NCI-H2107 treated with DMSO at 0.1 percent for 48 hours (cell line): ENCODE measurements around the gene CCL18.
"Not testable (repeated sequence)": the region's sequence is repeated elsewhere in the genome, so short reads cannot be mapped to it uniquely, and the experiment has no call there.

Experiments used
- DNase-seq: peaks from one replicate; lab custom pipeline; 2025; ENCODE audit not compliant: unreplicated experiment; lab: John Stamatoyannopoulos, UW

CCL18 gene

GRCh38 chr17:36103401-36103975 lies 39.4 kb downstream of the CCL18 start, which contains the start of gene CCL4:
TSS of gene CCL4 (plus strand) at chr17:36103827. CDS start at chr17:36103906, 79 bp downstream.
- DNase-seq = not testable (repeated sequence)

- DNase-seq = not testable (repeated sequence)
These were observed 40.2 kb downstream of the CCL18 start for GRCh38 chr17:36104246-36104645.

- no peak for DNase-seq
These were observed 40.7 kb downstream of the CCL18 start for GRCh38 chr17:36104701-36105181.

- no peak for DNase-seq
These were observed 41.9 kb downstream of the CCL18 start for GRCh38 chr17:36105781-36106492.

GRCh38 chr17:36106493-36106835 lies 42.4 kb downstream of the CCL18 start:
- no peak for DNase-seq

GRCh38 chr17:36107660-36108059 lies 43.6 kb downstream of the CCL18 start:
- no peak for DNase-seq

- not testable (repeated sequence) for DNase-seq
These were observed 44.2 kb downstream of the CCL18 start for GRCh38 chr17:36108265-36108664.

GRCh38 chr17:36111068-36111490 lies 47.0 kb downstream of the CCL18 start:
- DNase-seq = no peak

GRCh38 chr17:36112572-36112971 lies 48.5 kb downstream of the CCL18 start:
- DNase-seq = no peak

GRCh38 chr17:36113131-36113530 lies 49.1 kb downstream of the CCL18 start:
- not testable (repeated sequence) for DNase-seq

- DNase-seq = not testable (repeated sequence)
These were observed 51.0 kb downstream of the CCL18 start for GRCh38 chr17:36114971-36115648.

GRCh38 chr17:36115649-36115977 lies 51.5 kb downstream of the CCL18 start:
- DNase-seq = not testable (repeated sequence)

- no peak for DNase-seq
These were observed 53.7 kb downstream of the CCL18 start for GRCh38 chr17:36117505-36118382.

GRCh38 chr17:36118477-36119353 lies 54.6 kb downstream of the CCL18 start:
- DNase-seq = no peak

GRCh38 chr17:36120221-36120620 lies 56.1 kb downstream of the CCL18 start:
- no peak for DNase-seq

GRCh38 chr17:36121099-36121498 lies 57.0 kb downstream of the CCL18 start:
- DNase-seq = not testable (repeated sequence)
